ENCODE results near the gene TENM4.

The TENM4 gene

DNA sequence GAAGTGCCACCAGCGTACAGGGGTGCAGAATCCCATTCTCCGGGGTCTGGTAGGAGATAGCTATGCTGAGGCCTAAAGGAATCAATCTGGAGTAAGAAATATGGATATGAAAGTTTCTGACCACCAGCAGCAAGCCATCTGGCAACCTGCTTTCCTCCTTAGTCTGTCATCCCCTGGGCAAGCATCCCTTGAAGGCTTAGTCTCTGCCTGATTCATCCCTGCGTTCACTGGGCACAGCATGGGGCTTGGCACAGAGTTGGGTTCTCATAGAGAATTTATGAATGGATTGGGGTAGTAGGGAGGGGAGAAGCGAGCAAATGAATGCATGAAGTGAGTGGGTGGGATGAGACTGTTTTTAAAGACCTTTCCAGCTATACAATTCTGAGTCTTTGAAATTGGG lies 780.4 kb downstream of the TENM4 start:
- no peak for DNase-seq

DNA sequence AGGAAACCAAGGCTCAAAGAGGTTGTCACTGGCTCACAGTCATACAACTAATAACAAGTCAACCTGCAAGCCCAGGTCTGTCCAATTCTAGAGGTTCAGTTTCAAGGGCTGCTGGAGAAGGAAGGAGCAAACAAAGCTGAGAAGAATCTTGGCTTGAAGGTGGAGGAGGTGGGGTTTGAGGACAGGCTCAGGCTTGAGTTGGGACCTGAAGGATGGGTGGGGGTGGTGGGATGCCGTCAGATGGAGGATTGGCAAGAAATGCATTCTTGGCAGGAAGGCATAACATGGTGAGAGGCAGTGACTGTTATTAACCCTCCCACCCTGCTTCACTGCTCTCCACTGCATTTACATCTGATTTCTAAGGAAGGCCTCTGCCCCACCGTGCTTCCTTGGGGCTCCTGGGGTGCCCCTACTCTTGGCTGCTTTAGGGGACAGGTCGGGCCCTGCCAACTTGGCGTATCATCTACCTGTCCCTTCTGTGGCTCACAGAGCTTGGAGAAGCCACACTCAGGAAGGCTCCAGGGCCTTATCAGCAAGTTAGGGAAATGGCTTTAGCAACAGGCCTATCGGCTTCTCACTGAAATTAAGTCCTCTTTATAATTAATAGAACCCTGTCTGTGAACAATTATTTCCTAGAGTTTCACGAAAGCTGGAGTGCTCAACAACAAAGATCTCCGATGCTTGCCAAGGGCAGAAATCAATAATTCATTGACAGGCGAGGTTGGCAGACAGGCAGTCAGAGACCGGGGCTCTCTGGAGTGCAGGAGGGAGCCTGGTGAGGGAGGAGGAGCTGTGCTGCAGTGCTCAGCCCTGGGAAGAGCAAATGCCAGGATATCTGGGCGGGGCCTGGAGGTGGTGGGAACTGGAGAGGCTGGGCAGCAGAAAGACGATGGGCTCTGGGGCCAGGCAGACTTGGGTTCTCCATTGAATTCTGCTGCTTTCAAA lies 781.2 kb downstream of the TENM4 start:
- peak; percentile 55 for DNase-seq

DNA sequence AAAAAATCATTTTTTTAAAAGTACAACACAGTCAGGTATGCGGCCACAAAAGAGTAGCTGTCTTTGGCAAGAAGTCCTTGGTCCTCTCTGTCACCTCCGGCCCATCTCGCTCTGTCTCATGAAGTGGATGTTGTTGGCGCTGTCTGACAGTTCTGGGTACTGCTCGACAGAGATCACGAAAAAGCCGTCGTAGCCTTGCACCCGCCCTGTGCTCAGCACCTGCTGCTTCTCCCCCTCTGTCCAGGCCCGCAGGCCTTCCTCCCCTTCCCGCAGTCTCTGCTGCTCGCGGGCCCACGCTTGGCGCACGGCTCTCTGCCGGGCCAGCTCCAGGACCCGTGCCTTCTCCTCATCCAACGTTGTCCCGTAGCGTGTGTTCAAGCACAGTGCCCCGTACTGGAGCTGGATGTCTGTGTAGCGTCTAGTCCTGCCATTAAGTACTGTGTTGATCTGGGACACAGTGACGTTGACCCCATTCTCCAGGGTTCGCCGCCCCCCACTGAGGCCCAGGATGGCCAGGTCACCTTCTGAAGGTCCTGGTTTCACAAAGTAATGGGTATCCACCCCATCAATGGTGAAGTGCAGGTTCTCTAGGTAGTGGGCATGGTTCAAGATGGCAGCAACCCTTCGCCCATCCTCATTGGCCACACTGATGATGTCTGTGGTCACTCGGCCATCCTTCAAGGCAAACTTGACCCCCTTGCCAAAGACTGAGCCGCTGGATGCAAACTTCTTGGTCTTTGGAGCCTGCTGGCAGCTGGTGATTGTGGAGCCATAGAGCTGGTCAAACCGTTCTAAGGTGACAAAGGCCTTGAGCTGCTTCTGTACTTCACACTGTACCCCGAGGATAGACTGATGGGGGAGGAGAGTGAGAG lies 782.6 kb downstream of the TENM4 start:
- DNase-seq: no peak

DNA sequence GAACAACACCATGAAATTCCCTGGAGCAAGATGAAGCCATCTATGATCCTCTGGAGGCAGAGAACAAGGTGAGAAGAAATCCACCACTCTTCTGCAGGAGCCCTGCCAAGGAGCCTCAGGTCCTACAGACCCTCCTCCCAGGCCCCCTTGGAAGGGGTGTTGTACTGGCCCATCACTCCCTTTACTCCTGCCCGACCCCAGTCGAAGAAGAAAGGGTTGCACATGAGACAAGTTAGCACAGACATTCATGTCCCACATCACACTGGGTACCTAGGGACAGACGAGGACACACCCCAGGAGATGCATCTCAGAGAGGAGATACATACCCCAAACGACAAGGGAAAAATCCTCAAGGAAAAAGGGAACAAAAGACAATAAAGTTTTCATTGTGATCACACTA lies 783.4 kb downstream of the TENM4 start:
- no peak for DNase-seq

DNA sequence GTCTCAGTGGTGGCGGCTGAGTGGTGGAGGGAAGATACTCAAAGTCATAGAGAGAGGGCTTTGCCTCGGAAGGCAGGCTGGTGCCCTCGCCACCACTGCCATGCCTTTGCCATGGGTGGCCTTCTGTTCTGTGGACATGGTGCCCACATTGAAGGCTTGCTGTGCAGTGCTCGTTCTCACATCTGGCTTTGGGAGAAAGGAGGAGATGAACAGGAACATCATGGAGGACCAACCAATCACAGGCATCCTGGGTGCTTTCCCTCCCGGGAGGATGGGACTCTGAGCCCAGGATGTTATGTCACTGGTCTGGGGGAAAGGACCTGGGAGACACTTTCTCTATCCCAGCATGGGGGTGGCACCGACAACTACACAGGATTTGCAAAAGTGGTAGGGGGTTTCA lies 783.8 kb downstream of the TENM4 start:
- DNase-seq: no peak

DNA sequence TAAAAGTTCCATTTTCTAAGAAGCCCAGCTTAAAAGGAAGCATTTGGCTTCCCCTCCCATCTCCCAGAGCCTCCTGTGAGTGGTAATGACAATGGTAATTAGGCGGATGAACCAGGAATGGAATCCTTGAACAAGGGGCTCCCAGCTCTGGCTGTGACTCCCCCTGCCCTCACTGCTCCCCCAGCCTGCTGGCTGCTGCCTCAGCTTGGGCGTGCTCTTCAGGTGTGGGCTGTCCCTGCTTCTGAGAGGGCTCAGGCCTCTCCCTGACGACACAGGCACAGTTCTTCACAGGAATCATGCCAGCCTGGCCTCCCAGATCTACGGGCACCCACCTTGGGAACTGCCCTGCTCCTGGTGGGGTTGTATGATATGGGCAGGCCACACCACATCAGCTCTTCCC lies 784.5 kb downstream of the TENM4 start:
- DNase-seq: no peak

DNA sequence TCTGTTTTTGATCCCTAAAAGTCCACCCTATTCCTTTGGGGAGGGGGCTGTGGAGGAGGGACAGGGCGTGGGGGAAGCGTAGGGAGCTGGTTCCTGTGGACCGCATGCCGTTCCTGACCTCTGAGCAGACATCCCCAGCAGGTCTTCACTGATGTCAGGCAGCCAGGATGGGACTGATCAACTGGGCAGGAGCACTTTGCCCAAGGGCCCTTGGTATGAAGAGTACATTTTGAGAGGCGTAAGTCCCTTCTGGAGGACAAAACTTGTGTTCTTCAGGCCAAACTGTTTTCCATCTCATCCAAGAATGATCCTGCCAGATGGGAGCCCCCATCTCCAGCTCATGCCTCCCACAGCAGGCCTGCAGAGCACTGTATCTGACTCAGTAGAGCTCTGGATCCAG lies 785.3 kb downstream of the TENM4 start:
- DNase-seq: no peak

DNA sequence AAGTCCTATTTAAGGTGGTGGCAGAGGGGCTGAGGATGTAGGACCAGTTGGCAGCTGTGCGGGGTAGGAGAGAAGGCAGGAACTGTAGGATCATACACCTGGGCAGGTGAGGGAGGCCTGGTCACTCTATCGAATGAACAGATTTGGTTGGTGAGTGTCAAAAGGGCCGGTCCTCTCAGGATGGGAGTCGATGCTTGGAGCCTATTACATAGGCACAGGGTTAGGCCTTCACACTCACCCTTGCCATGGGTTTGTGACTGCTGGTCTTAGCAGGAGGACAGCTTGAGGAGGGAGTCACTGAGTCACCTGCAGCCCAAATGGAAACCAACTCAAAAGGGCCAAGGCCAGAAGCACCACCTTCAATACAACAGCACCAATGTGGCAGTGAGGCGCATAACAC lies 786.0 kb downstream of the TENM4 start:
- no peak for DNase-seq

DNA sequence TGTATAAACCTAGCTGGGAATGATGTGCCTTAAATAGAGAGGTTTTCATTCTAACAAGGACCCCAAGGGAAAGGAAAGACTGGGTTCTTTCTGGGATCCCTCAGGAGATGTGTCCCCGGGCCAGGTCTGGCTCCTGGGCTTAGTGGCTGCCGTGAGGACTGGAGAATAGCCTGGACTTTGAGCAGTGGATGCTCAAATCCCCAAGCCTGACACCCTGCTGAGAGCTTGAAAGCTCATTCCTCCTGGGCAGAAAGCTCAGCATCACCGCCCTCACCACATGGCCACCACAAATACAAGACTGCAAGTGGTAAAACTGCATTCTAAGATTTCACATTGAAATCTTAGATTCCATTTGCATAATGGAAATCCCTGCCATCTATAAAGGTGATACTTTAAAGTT lies 786.8 kb downstream of the TENM4 start:
- no peak for DNase-seq

DNA sequence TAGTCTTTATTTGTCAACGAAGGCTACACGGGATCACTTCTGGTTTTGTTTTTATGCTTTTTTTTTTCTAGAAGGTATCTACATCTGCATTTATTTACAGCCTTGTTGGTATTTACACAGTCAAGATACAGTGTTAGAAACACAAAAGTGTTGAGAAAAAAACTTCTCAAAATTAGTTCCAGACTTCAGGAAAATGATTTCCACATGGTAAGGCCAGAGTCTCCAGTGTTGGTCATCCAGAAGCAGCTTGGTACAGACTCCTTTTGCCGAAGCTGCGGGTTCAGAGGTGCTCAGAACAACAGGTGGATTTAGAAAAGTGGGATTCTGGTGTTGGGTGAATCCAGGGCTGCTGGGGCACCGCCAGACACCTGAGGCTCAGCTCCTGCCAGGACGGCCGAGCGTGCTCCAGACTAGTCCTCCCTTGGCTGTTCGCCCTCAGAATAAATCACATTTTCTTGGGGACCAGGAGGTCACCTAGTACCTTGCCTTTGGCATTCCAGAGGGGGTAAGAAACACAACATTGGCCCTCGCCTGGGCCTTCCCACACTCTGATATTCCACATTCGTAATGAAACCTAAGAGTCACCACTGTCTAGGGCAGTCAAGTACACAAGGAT lies 787.4 kb downstream of the TENM4 start:
- DNase-seq: no peak

DNA sequence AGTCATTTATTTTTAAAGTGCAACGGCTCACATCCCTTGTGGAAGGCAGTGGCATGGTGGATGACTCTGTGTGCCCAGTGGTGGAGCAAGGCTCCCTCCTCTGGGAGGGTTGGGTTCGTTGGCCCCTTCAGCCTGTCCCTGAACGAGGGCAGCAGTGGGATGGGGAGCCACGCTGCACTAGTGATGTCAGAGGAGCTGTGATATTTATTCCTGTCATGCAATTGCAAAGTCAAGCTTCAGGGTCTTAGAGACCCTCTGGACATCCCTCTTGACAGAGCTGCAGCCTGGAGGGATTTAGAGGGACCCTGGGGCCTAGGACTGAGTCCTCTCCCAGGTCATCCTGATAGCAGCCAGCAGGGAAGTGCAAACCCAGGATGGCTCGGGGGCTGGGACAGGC lies 788.0 kb downstream of the TENM4 start:
- DNase-seq: no peak

DNA sequence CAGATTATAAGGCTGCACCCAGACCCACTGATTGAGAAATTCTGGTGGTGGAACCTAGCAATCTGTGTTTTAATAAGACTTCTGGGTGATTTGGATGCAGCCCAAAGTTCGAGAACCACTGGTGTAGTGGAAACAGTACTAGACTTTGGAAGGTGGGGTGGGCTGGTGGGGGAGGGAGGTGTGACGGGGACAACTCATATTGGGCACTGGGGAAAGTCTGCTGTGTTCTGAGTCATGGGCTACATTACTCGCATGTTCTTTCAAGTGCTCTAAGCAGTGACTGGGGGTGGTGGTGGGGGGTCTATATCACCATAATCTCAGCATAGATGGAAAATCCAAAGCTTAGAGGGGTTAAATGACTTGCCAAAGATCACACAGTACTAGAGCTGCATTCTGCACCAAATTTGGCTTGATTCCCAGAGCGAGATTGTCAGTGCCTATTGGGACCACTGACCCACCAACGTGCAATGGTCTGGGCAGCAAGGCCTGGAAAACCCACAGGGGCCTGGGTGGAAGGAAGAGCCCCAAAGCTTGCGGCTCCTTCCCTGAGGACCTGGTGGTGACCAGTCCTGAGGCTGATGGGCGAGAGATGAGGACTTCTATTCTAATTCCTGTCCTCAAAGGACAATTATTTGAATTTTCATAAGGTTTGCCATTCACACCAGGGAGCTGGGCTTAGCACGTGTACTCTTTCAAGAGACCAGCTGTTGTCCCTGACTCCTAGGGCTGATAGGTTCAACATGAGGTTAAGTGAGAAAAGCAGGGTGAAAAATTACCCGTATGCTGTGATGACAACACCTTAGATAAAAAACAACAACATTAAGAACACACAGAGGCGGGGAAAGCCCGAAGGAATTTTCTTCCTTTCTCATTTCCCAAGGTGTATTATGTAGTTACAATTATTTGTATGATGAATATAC lies 788.6 kb downstream of the TENM4 start:
- DNase-seq: peak; percentile 36

DNA sequence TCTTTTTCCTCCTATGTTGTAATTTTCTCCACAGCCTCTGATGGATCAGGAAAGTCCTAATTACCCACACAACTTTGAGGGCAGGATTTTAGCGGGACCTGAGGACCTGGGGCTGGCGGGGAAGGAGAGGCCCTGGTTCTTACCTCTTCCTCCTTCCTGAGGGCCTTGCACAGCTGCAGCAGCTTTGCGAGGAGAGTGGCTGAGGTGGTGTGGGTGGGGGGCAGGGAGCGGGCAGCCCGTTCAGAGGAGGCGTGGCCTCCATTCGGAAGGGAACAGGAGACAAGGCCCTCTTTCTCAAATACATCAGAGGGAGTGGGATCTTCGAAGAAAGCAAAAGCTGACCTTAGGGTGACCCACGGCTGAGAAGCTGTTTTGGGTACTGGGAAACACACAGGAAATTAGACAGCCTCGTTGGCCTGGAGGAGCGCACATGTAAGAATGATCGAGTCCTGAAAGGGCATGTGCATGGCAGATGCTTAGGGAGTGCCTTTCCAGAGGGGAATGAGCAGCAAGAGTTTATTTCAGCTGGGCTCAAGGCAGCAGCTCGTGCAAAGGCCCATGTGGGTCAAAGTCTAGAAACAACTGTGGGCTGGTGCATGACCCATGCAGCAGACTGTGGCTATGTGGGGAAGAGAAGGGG lies 789.6 kb downstream of the TENM4 start:
- no peak for DNase-seq

DNA sequence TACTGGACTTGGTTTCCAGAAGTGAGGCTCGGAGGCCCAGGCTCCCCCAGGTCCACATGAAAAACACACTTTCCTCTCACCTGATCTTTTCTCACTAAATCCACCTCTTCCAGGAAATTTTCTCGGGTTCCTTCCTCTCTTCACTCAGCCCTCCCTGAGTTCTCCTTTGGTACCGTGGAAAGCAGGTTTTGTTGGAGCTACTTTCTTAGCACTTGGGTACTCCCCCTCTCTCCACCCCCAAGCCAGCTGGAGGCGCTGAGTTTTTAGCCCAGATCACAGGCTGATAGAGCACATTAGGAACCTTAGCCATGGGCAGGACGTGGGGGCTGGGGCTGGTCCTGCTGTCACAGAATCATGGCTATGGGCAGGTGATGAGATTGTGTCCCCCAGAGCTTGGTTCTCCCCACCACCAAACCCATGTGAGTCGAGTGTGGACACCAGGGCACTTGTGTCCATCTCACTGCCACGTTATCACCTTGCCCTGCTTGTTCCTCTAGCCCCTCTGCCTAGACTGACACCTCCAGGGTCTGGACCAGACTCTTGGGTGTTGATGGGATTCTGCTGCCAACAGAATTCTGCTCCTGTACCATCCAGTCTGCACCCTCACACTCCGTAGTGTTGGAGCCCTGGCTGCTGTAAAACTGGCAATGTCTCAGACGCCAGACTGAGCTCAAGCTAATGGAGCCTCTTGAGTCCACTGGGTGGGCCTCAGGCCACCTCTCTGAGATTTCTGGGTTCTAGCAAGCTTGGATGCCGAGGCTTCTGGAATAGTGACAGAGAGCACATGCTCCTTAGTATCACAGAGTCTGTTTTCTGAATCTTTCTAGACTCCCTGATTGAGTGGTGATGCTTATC lies 791.2 kb downstream of the TENM4 start:
- no peak for DNase-seq

DNA sequence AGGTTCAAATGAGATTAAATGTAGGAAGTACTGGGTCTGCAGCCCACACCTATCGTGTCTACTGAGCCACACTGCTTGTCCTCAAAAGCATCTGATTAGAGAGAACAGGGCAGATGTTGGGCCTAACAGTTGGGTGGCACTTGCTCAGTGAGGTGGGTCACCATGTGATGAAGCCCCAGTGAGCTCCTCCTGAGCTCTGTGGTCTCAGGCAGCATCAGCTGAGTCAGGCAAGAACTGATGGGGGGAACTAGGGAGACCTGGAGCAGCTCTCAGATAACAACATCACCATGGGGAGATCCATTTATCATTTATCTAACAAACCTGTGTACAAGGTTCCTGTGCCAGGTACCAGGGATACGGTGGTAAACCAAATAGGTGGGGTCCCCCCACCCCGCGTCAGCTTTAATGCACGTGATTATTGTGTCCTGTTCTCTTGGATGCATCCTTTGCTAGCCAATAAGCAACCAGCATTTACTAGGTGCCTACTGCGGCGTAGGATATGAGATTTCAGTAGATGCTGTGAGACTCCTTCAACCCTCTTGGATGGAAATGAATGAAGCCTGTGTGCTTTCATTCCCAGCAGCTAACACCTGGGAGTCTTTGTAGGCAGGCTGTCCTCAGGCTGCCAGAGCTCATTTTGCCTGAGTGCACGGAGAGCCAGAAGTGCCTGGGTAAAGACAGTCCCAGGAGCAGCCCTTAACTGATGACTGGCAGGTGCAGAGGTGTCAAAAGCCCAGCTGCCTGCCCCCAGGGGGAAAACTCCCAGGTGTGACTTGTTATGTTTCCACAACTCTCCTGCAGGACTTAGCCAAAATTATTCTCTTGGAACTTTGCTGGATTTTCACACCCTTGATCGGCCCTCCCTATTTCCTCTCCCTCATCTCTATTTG lies 792.6 kb downstream of the TENM4 start:
- DNase-seq: peak; percentile 7

DNA sequence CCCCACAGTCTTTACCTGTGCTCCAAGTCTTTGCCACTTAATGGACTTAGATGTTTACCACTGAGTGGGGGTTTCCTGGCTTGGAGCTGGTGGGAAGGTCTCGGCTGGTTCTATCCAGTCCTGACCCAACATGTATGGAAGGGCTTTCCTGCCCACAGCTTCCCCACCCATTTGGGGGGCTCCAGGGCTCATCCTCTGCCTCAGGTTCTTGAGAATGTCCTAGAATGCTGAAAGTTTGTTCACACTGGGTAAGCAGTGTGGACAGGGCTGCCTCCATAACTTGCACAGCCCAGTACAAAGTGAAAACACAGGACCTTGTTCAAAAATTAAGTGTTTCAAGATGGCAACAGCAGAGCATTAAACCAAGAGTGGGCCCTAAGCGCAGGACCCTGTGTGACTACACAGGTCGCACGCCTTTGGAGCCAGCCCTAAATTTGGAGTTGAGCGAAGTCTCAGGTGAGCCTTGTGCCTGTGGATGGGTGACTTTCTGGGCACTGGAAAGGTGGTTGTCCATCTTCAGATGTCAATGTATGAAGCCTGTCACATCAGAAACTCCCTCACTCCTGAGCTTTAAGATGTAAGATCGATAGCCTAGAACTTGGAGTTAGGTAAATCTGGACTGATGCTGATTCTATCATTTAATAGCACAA lies 793.4 kb downstream of the TENM4 start:
- DNase-seq: no peak

DNA sequence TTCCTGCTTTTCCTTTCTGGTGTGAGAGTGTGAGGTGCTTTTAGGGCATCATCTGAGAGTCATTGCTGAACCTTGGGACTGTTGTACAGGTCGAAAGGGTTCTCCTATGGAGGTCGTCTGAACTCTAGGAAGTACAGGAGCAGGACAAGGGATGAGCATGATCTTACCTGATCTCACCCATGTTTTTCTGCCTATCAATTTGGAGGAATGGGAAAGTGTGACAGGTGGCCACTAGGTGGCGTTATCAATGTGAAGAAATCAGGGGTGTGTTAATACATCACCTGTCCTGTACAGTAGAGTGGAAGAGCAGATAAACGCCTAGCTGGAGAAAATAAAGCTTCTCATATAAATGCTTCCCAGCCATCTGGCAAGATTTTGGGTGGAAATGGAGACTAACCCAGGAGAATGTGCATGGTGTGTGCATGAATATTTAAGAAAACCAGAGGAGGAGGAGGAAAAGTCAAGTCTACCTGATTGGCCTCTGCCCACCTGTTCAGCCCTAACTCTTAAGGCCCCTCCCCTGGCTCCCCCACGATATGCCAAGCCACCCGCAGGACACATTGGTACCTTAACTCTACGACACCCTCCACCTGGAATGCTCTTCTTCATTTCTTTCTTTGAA lies 794.2 kb downstream of the TENM4 start:
- DNase-seq: peak; percentile 85
